WTC11 (cell line): Measurements from ENCODE around the gene MSX1. TPM values are rescaled to one million over a fixed set of nuclear protein-coding genes. Genes with fewer than 3 reads are reported as not detected.

ENCODE experiments used
- ATAC-seq: fragments of 200-7000 bp; cut with Tn5 transposase; 2 replicates; pipeline ENCODE4 v1.10.0; 2021; ENCODE audit warnings: mild to moderate bottlenecking, moderate library complexity
- CTCF ChIA-PET: fragments of 300-600 bp; sonication (Branson Sonifier 250); formaldehyde crosslinking; loops from one replicate; lab custom pipeline; 2021; ENCODE audit warnings: antibody characterized with exemption; lab: Charles Lee
- POLR2A ChIA-PET: fragments of 350-600 bp; sonication (Branson Sonifier 250); formaldehyde crosslinking; loops from one replicate; lab custom pipeline; 2021; ENCODE audit warnings: antibody characterized with exemption; lab: Charles Lee
- DNase-seq: peaks from one replicate; pipeline ENCODE4 v3.0.0; 2021; ENCODE audit warnings: low spot score
- H3K27ac Mint-ChIP-seq: 2 replicates; pipeline ENCODE4 v1.8.0; 2021; ENCODE audit warnings: mixed read lengths
- H3K27me3 Mint-ChIP-seq: 2 replicates; pipeline ENCODE4 v1.8.0; 2021; ENCODE audit warnings: low read depth, mild to moderate bottlenecking, moderate library complexity, mixed read lengths
- H3K36me3 Mint-ChIP-seq: 2 replicates; pipeline ENCODE4 v1.8.0; 2021; ENCODE audit warnings: mixed read lengths
- H3K4me1 Mint-ChIP-seq: 2 replicates; pipeline ENCODE4 v1.8.0; 2022; ENCODE audit warnings: mixed read lengths
- H3K4me3 Mint-ChIP-seq: 2 replicates; pipeline ENCODE4 v1.8.0; 2021; ENCODE audit warnings: mild to moderate bottlenecking, moderate library complexity, mixed read lengths
- H3K9me3 Mint-ChIP-seq: 2 replicates; pipeline ENCODE4 v1.8.0; 2021; ENCODE audit warnings: mixed read lengths
- CREB1 ChIP-seq: sonication (generic); formaldehyde crosslinking; IDR thresholded peaks from 2 replicates; pipeline ENCODE4 v1.8.0; 2023; ENCODE audit warnings: mild to moderate bottlenecking, missing genetic modification reagents
- CREM ChIP-seq: sonication (generic); formaldehyde crosslinking; IDR thresholded peaks from 2 replicates; pipeline ENCODE4 v1.8.1; 2022; ENCODE audit warnings: mild to moderate bottlenecking, missing genetic modification reagents, moderate library complexity
- E2F1 ChIP-seq: sonication (generic); formaldehyde crosslinking; IDR thresholded peaks from 2 replicates; pipeline ENCODE4 v1.8.0; 2022; ENCODE audit warnings: mild to moderate bottlenecking, missing genetic modification reagents
- ETV6 ChIP-seq: sonication (generic); formaldehyde crosslinking; IDR thresholded peaks from 2 replicates; pipeline ENCODE4 v1.8.1; 2022; ENCODE audit warnings: mild to moderate bottlenecking, missing genetic modification reagents
- GRHL2 ChIP-seq: fragments of 250-450 bp; sonication (Bioruptor Pico); IDR thresholded peaks from 2 replicates; pipeline ENCODE4 v1.8.0; 2022; ENCODE audit warnings: mild to moderate bottlenecking, moderate library complexity; ENCODE audit not compliant: insufficient replicate concordance, severe bottlenecking
- IRF1 ChIP-seq: sonication (generic); formaldehyde crosslinking; IDR thresholded peaks from 2 replicates; pipeline ENCODE4 v1.8.0; 2023; ENCODE audit warnings: missing genetic modification reagents
- JUN ChIP-seq: sonication (generic); formaldehyde crosslinking; IDR thresholded peaks from 2 replicates; pipeline ENCODE4 v1.8.0; 2023; ENCODE audit warnings: mild to moderate bottlenecking, missing genetic modification reagents
- MLX ChIP-seq: sonication (generic); formaldehyde crosslinking; IDR thresholded peaks from 2 replicates; pipeline ENCODE4 v1.8.1; 2023; ENCODE audit warnings: mild to moderate bottlenecking, missing genetic modification reagents, moderate library complexity
- MYBL2 ChIP-seq: sonication (generic); formaldehyde crosslinking; IDR thresholded peaks from 2 replicates; pipeline ENCODE4 v1.8.1; 2023; ENCODE audit warnings: mild to moderate bottlenecking, moderate library complexity, missing genetic modification reagents
- NR3C1 ChIP-seq: sonication (generic); formaldehyde crosslinking; conservative IDR thresholded peaks from 2 replicates; pipeline ENCODE4 v1.8.1; 2023; ENCODE audit warnings: low read depth, mild to moderate bottlenecking, missing genetic modification reagents
- RELA ChIP-seq: sonication (generic); formaldehyde crosslinking; IDR thresholded peaks from 2 replicates; pipeline ENCODE4 v1.8.1; 2022; ENCODE audit warnings: missing genetic modification reagents, mild to moderate bottlenecking, borderline replicate concordance
- SOX15 ChIP-seq: fragments of 250-450 bp; sonication (Bioruptor Pico); IDR thresholded peaks from 2 replicates; pipeline ENCODE4 v1.9.0; 2021; ENCODE audit warnings: mild to moderate bottlenecking
- ZBTB21 ChIP-seq: sonication (generic); formaldehyde crosslinking; IDR thresholded peaks from 2 replicates; pipeline ENCODE4 v1.8.1; 2023; ENCODE audit warnings: mild to moderate bottlenecking, missing genetic modification reagents, borderline replicate concordance
- ZNF121 ChIP-seq: sonication (generic); formaldehyde crosslinking; IDR thresholded peaks from 2 replicates; pipeline ENCODE4 v1.8.0; 2023; ENCODE audit warnings: missing genetic modification reagents
- ZNF263 ChIP-seq: sonication (generic); formaldehyde crosslinking; IDR thresholded peaks from 2 replicates; pipeline ENCODE4 v1.8.1; 2022; ENCODE audit warnings: low read depth, mild to moderate bottlenecking, moderate library complexity, missing genetic modification reagents
- ZNF416 ChIP-seq: fragments of 250-450 bp; sonication (Bioruptor Pico); IDR thresholded peaks from 2 replicates; pipeline ENCODE4 v1.9.0; 2021; ENCODE audit warnings: mild to moderate bottlenecking, inconsistent platforms
- ZNF423 ChIP-seq: fragments of 250-450 bp; sonication (Bioruptor Pico); IDR thresholded peaks from 2 replicates; pipeline ENCODE4 v2.1.2; 2022; ENCODE audit warnings: mild to moderate bottlenecking, moderate library complexity
- ZSCAN18 ChIP-seq: fragments of 250-450 bp; sonication (Bioruptor Pico); IDR thresholded peaks from 2 replicates; pipeline ENCODE4 v2.1.2; 2022; ENCODE audit warnings: mild to moderate bottlenecking, moderate library complexity
- total RNA-seq: library from RNA; stranded (reverse); gene quantifications from 3 replicates; pipeline ENCODE4 v1.2.3, GENCODE V29; 2021
- TF ChIP-seq, protein P1 (sequence below): fragments of 250-450 bp; sonication (Bioruptor Pico); IDR thresholded peaks from 2 replicates; pipeline ENCODE4 v1.9.0; 2021; ENCODE audit warnings: moderate library complexity, mild to moderate bottlenecking, inconsistent platforms, borderline replicate concordance

The MSX1 gene
- total RNA-seq, 1 experiment from 2014 or later: 0.28 TPM

DNA sequence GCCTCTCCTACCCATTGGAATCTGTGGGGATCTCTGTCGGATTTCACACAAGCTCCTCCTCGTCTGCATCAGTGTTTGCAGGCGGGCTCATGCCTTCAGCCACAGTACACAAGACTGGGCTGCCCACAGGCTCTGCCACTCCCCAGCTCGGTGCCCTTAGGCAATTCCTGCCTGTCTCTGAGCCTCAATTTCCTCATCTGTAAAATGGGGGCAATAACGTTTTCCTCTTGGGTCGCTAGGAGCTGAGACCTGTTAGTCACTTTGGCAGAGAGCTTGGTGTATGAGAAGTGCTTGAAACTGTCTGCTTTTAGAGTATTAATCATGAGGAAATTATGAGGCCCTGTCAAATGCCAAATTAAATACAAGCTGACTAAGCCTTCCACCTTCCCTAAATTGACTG lies 27.6 kb upstream of the MSX1 start (continued):
- TF ChIP-seq, protein P1, sequence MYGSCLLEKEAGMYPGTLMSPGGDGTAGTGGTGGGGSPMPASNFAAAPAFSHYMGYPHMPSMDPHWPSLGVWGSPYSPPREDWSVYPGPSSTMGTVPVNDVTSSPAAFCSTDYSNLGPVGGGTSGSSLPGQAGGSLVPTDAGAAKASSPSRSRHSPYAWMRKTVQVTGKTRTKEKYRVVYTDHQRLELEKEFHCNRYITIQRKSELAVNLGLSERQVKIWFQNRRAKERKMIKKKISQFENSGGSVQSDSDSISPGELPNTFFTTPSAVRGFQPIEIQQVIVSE (CRISPR knock-in tag): no peak
- no peak for TF ChIP-seq NR3C1 (CRISPR knock-in tag)
- TF ChIP-seq ZNF423 (CRISPR knock-in tag): no peak
- TF ChIP-seq SOX15 (CRISPR knock-in tag): no peak
- no peak for TF ChIP-seq E2F1 (CRISPR knock-in tag)
- TF ChIP-seq ZNF416 (CRISPR knock-in tag): no peak
- no peak for TF ChIP-seq CREB1 (CRISPR knock-in tag)

- H3K27me3 Mint-ChIP-seq: peaks cover 57% of the 10 kb centered on the region
- ChIA-PET POLR2A (no interaction called here), CTCF (interaction anchor here (1.0 kb wide), 1 partner anchor 28 kb away, joined by 4 read pairs; no protein-coding TSS in a partner anchor)
- H3K9me3 Mint-ChIP-seq: peaks cover 20% of the 10 kb centered on the region
- peaks cover 10% of the 10 kb centered on the region for H3K4me1 Mint-ChIP-seq
- TF ChIP-seq MLX (CRISPR knock-in tag) (no peak), ZSCAN18 (no peak), JUN (no peak), GRHL2 (no peak), ETV6 (CRISPR knock-in tag) (no peak), RELA (CRISPR knock-in tag) (no peak)
- no peak overlapping the region for H3K27ac Mint-ChIP-seq
- DNase-seq: no peak
- no peak overlapping the region for H3K4me3 Mint-ChIP-seq
- no peaks in the 10 kb centered on the region; the same call in 1 of the 2 replicates for H3K36me3 Mint-ChIP-seq
- no peak for ATAC-seq
These were observed 23.4 kb upstream of the MSX1 start for GRCh38 chr4:4836044-4836443.

DNA sequence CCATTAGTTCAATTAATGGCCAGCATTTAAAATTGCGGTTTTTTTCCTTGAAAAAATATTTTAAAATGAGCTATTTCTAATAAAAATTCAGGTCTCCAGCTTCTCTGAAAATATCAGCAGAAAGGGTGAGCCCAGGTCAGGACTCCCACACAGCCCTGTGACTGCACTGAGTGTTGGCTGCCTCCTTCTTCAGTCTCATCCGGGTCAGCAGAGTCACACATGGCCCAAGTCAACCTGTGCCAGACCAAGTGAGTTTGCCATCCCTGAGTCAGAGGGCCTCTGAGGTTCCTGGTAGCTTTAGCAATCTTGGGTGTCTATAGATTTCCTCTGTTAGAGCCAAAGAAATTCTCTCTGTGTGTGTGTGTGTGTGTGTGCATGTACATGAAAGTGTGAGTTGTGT lies 22.1 kb upstream of the MSX1 start:
- Mint-ChIP-seq H3K9me3 (peaks cover 20% of the 10 kb centered on the region), H3K36me3 (no peaks in the 10 kb centered on the region; the same call in 1 of the 2 replicates), H3K27ac (no peak overlapping the region), H3K27me3 (peaks cover 66% of the 10 kb centered on the region), H3K4me1 (peaks cover 10% of the 10 kb centered on the region), H3K4me3 (no peak overlapping the region)
- TF ChIP-seq ZNF263 (CRISPR knock-in tag): no peak
- no peak for TF ChIP-seq NR3C1 (CRISPR knock-in tag)
- TF ChIP-seq ZSCAN18: no peak
- no peak for TF ChIP-seq IRF1 (CRISPR knock-in tag)
- TF ChIP-seq ZBTB21: no peak
- no peak for TF ChIP-seq MYBL2 (CRISPR knock-in tag)
- TF ChIP-seq ZNF121: no peak
- no peak for TF ChIP-seq CREM
- DNase-seq (no peak), ATAC-seq (no peak)
- POLR2A ChIA-PET: no interaction called here
- CTCF ChIA-PET: interaction anchor here (1.2 to 1.7 kb wide), 2 partner anchors 16 to 86 kb away, joined by 3 to 8 read pairs; no protein-coding TSS in a partner anchor
